CD4-positive, alpha-beta T cell treated with Interferon gamma for 1 hour (primary cell): ENCODE measurements around the gene RHOF.

Experiments used
- DNase-seq: peaks from one replicate; pipeline ENCODE4 v3.0.0-alpha.2; 2020

Gene RHOF, protein sequence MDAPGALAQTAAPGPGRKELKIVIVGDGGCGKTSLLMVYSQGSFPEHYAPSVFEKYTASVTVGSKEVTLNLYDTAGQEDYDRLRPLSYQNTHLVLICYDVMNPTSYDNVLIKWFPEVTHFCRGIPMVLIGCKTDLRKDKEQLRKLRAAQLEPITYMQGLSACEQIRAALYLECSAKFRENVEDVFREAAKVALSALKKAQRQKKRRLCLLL

DNA sequence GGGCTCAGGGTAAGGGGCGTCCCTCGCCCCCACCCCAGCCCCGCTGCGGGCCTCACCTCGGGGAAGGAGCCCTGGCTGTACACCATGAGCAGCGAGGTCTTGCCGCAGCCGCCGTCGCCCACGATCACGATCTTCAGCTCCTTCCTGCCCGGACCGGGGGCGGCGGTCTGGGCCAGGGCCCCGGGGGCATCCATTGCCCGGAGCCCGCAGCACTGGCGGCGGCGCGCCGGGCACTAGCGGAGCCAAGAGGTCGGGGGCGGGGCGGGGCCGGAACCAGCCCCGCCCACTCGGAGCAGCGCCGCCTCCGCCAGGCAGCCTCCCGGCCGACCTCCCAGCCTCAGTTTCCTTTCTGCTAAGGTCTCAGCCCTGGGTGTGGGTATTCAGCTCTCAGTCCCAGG, at the start of gene RHOF:
TSS of gene RHOF (minus strand) at position 249 of the 398 bp plus-strand sequence. CDS start at position 194, 55 bp downstream.
- peak; percentile 65 for DNase-seq

DNA sequence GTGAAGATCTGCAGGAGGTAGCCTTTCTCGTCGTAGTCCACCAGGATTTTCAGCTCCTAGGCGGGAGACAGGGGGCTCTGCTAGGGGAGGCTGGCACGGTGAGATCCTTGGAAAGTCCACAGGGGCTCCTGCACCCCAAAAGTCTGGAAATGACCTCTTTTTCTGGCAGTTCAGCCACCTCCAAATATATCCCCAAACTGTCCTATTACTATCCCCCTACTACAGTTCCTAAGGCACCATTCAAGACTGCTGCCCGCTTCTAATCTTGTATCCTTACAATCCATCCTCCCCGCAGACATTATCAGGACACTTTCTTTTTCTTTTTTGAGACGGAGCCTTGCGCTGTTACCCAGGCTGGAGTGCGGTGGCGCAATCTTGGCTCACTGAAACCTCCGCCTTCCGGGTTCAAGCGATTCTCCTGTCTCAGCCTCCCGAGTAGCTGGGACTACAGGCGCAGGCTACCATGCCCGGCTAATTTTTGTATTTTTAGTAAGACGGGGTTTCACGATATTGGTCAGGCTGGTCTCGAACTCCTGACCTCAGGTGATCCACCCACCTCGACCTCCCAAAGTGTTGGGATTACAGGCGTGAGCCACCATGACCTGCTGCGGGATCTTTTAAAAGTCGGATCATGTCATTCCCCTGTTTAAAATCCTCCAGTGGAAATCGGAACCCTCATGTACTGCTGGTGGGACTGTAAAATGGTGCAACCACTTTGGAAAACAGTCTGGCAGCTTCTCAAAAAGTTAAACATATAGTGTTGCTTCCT, 46.7 kb upstream of the RHOF start:
- no peak for DNase-seq

DNA sequence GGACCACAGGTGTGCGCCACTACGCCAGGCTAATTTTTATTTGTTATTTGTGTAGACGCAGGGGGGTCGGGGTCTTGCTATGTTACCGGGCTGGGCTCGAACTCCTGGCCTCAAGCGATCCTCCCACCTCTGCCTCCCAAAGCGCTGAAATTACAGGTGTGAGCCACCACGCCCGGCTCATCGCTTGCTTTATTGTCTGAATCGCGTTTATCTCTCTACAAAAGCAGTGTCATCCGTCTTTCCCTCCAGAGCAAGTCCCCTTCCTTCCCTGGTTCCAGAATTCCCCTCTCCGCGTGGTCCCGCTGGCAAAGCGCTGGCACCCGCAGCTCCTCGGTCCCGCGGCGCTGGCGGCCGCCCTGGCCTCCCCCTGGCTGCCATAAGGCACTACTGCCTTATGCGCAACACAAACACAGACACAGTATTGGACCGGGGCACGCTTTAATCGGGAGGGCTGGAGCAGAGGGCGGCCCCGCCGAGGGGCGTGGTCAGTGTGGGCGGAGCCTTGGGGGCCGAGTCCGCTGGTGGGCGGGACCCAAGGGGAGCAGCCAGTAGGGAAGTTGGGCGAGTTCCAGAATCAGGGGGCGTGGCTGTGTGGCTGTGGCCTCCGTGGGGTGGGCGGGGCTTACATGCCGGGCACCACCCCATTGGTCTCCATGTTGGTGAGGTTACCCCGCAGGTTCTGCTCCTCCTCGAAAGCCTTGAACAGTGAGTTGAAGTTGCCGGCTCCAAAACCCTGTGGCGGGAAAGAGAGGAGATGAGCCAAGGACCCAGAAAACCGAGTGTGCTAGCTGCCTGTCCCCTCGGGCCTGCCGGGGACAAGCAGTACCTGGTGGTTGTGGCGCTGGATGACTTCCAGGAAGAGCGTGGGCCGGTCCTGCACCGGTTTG, 45.9 kb upstream of the RHOF start:
- peak; percentile 99 for DNase-seq

DNA sequence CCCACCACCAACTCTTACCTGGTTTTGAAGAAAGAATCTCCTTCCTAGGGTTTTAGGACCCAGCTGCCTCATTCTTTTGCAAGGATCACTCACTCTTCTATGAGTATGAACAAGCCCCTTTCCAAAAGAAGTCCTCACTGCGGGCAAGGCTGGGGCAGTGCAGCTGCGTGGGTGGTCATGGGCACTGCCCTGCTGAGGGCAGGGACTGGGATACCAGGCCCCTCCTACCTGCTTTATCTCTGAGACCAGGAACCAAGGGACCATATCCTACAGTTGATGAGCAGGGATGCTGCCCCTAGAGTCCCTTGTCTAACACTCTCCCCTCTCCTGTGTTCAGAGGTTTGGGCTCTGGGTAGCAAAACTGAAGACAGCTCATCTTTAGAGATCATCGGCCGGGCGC, 44.6 kb upstream of the RHOF start:
- no peak for DNase-seq

DNA sequence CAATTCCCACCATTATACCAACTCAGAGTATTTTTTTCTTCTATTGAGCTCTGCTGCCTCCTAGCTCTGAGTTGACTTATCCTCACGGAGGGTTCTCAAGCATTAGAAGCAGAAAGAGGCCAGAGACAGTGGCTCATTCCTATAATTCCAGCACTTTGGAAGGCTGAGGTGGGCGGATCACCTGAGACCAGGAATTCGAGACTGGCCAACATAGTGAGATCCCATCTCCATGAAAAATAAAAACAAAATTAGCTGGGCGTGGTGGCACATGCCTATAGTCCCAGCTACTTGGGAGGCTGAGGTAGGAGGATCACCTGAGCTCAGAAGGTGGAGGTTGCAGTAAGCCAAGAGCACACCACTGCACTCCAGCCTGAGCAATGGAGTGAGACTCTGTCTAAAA, 44.2 kb upstream of the RHOF start:
- DNase-seq, result no peak

DNA sequence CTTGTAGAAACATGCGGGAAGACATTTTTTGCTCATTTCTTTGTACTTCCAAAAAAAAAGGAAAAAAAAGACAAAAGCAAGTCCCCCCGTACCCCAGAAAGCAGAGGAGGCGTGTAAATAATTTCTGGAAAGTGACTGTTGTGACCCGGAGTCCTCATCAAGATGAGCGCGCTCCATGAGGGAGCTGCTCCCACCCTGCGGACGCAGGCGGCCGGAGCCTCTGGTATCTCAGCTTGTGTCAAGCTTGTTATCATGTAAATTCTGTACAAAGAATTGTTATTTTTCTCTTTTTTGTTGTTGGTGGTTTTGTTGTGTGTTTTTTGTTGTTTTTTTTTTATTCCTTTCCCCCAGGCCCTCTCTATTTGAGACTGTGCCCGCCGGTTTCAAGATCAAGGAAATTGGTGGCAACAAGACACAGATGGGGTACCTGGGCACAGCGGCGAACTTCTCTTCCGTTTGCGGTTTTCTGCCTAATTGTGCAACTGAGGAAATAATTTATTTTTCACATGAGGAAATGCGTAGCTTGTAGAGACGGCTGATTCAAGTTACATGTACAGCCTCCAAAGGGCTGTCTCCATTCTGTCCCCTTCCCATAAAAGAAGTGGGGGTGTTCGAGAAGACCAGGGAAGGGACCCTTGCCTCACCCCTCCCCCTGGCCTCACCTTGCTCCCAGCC, 38.2 kb upstream of the RHOF start:
- no peak for DNase-seq

DNA sequence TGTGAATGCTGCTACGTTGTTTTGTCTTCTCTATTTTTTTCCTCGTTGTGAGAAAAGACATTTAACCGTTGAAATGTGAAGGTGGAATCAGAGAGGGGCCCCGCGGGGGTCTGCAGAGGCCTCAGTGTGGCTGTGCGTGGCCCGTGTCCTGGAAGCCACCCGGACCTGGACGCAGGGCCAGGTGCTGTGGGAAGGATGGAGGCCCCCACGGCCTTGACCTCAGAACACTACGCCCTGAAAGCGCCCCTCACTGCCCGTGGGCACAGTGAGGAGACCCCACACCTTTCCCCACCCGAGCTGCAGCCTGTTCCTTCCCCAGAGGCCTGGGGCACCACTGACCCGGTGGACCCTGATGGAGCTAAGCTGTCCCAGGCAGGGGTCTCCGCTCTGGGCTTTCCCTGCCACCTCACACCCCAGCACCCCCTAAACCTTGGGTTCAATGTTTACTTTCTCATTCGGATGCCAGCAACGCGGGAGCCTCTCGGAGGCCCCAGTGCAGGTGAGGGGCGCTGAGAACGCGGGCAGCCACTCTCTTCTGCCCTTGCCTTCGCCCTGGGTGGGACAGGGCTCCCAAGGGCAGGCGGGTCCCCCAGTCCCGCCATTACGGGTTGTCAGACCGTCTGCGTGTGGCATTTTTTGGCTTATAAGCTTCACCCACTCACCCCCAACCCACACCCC, 37.2 kb upstream of the RHOF start:
- no peak for DNase-seq

DNA sequence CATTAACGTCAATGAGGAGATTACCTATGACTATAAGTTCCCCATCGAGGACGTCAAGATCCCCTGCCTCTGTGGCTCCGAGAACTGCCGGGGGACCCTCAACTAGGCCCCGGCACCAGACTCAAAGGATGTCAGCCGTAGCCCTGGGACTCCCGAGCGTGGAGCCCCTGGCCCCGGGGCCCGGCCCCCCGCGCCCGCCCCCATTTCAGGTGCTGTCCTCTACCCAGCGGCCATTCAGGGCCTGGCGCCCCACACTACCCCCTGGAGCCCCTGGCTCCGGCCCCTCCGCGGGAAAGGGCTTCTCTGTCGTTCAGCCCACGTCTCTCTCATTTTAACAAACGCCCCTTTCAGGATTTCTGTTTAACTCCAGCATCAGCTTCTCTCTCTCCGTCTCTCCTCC, 36.6 kb upstream of the RHOF start:
- DNase-seq, result no peak

DNA sequence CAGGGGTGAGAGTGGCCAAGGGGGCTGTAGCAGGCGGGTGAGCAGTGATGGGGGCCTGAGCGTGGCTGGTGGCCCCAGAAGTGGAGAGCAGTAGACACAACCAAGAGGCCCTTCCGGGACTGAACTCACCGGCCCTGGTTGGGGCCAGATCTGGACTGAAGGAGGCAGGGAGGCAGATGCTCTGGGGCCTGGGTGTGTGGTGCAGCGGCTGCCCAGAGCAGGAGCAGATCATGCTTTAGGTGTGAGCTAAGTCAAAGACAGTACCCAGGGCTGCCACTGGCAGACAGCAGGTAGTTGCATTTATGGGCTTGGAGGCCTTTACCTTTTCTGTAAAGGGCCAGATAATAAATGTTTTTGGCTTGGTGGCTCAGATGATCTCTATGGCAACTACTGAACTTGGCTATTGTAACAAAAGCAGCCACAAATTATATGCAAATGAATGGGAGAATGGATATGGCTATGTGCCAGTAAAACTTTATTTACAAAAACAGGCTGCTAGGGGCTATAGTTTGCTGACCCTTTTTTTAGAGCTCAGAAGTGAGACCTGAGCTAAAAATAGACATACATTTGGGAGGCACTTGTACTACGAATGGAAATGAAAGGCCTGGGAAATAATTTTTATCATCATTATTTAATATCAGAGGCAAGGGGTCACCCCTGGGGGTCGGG, 35.9 kb upstream of the RHOF start:
- no peak for DNase-seq

DNA sequence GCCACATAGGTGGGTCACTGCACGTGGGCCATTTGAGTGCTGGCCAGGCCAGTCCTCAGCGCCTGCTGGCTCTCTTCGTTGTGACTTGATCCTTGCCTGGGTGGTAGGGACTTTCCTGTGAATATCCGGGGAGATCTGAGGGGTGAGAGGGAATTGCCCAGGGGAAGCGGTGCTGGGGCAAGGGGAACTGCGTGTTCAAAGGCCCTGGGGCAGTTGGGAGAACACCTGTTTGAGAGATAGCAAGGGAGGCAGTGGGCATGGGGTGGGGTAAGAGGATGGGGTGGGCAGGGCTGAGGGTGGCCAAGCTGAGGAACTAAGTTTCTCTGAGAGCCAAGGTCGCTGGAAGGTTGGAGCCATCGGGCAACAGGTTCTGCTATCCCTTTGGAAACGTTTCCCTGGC, 35.3 kb upstream of the RHOF start:
- no peak for DNase-seq

DNA sequence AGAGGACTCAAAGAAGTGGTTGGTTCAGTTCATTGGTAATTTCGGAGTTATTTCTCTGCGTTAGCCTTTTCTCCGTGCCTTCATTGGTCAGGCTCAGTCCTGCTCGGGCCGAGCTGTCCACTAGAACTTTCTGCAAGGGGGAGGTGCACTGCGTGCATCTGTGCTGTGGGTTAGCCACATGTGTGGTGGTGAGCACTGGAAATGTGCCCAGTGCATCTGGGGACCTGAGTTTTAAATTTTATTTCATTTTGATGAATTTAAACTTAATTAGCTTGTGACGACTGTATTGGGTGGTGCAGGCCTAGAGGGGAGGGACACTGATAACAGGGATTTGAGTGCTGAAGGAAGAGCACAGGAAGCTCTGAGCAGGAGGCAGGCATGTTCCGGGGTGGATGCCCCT, 34.8 kb upstream of the RHOF start:
- no peak for DNase-seq

DNA sequence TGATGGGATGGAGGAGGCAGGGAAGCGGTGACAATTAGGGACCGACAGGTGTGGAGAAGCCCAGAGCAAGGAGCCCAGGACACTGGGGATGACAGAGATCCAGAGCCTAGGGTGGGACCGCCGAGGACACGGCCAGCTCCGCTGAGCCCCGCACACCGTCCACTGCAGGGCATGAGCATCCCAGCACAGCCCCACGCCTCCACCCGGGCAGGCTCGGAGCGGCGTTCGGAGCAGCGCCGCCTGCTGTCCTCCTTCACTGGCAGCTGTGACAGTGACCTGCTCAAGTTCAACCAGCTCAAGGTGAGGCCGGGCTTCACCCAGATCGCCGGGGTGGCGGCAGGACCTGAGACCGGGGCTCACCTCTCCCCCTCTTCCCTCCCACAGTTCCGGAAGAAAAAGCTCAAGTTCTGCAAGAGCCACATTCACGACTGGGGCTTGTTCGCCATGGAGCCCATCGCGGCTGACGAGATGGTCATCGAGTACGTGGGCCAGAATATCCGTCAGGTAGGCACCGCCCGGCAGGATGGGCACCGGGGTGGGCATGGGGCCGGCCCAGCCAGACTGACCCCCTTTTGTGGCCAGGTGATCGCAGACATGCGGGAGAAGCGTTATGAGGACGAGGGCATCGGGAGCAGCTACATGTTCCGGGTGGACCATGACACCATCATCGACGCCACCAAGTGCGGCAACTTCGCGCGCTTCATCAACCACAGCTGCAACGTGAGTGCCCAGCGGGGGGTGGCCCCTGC, 34.0 kb upstream of the RHOF start:
- DNase-seq, result no peak

DNA sequence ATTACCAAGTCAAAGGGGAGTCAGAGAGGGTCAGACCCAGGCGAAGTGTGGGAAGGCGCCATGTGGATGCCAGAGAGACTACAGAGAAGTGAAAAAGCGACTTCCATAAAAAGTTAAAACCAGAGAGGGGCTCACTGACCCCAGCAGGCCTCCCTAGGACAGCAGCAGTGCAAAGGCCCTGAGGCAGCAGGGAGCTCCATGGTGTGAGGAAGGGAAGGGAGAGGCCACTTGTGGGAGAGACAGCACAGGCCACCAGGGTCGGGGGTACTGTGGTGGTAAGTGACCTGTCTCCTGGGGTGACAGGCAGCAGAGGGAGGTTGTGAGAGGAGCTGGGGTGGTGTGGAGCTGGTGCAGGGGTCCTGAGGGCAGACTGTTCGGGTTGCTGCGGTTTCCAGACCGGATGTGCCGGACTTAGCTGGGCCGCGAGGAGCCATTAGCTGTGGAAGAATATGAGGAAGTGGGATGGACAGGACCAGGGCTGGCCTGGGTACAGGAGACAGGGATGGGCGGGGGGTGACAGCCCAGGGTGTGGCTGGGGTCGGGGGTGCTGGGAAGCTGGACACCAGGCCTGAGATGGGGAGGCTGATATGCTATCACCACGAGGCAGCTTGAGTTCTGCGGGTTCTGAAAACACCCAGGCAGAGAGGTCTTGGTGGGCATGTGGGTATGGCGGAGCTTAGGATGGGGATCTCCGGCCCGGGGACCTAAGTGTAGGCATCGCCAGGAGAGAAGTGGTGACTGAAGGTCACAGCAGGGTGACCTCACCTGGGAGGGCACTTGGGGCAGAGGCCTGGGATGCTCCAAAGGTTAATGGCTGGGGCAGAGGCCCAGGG, 33.0 kb upstream of the RHOF start:
- DNase-seq, result no peak

DNA sequence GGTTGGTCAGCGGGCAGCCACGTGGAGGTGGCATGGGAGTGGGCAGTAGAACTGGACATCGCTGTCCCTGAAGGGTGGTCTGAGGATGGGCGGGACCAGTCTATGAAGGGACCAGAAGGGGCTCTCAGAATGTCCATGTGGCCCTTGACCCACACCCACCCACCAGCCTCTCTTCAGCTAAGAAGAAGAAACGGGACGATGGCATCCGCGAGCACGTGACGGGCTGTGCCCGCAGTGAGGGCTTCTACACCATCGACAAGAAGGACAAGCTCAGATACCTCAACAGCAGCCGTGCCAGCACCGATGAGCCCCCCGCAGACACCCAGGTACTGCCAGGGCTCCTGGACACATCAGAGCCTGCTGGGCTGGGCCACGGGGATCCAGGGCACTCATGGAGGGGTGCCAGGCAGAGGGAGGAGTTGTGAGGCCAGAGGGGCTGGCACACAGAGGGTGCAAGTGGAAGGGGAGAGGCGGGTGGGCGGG, 31.6 kb upstream of the RHOF start:
- DNase-seq, result no peak

DNA sequence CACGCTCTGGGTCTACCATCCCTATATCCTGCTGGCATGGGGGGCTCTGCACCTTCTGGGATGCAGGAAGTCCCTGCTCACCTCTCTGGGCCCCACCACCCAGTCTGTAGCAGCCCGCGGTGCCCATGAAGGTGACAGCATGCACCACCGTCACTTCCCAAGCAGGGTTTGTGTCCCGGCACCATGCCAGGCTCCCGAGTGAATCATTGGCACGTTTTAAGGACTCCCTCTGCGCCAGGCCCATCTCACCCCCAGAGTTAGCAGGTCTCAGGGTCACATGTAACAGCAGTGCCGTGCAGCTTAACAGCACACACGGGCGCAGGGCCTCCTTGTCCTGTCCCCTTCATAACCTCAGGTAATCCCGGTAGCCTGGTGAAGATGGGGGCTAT, 30.2 kb upstream of the RHOF start:
- no peak for DNase-seq

DNA sequence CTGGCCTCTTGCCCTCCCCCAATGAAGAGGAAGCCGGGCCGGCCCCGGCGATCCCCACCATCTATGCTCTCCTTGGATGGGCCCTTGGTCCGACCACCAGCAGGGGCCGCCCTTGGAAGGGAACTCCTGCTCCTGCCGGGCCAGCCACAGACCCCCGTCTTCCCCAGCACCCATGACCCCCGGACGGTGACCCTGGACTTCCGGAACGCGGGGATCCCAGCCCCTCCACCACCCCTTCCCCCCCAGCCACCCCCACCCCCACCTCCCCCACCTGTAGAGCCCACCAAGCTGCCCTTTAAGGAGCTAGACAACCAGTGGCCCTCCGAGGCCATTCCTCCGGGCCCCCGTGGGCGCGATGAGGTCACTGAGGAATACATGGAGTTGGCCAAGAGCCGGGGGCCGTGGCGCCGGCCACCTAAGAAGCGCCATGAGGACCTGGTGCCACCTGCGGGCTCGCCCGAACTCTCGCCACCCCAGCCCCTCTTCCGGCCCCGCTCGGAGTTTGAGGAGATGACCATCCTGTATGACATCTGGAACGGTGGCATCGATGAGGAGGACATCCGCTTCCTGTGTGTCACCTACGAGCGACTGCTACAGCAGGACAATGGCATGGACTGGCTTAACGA, 29.7 kb upstream of the RHOF start:
- DNase-seq, result no peak

DNA sequence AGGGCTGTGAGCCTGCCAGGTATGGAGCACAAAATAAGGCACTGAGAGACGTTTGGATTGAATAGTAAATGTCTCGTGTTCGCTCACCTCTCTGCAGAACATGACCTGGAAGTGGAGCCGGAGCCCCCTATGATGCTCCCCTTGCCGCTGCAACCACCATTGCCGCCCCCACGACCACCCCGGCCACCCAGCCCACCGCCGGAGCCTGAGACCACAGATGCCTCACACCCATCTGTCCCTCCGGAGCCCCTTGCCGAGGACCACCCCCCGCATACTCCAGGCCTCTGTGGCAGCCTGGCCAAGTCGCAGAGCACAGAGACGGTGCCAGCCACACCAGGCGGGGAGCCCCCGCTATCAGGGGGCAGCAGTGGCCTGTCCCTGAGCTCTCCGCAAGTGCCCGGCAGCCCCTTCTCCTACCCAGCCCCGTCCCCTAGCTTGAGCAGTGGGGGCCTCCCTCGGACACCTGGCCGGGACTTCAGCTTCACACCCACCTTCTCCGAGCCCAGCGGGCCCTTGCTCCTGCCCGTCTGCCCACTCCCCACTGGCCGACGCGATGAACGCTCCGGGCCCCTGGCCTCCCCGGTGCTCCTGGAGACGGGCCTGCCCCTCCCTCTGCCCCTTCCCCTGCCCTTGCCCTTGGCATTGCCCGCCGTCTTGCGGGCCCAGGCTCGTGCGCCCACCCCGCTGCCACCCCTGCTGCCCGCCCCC, 29.1 kb upstream of the RHOF start:
- DNase-seq, result no peak

DNA sequence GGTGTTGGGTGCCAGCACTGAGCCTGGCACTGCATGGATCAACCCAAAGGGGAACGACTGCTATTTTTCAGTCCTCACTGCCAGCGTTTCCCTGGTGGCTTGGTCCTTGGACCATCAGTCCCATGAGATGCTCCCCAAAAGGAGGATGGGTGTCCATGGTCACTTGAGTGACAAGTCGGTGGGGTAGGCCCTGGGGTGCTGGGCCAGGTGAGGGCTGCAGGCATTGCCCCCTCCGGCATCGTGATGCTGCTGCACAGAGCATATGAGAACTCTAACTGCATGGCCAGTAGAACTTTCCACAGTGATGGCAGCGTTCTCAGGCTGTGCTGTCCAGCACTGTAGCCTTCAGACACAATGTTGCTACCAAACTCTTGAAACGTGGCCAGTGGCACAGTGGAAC, 26.6 kb upstream of the RHOF start:
- no peak for DNase-seq
